ENCODE measurements around the gene DNAH2. TPM values are rescaled to one million over a fixed set of nuclear protein-coding genes. Genes with fewer than 3 reads are reported as not detected.

DNAH2 gene
- total RNA-seq, 1 donor from 2014 or later: 0.09 TPM

- Histone ChIP-seq H3K9ac (peak overlapping the region; percentile 98), H3K9me3 (ENCODE audit: low read depth) (no peaks in the 10 kb centered on the region), H3K4me1 (peaks cover 16% of the 10 kb centered on the region), H3K27ac (peak overlapping the region; percentile 100), H3K79me2 (ENCODE audit: low read depth) (peaks cover 88% of the 10 kb centered on the region), H3K4me2 (peak overlapping the region; percentile 87), H3K36me3 (no peaks in the 10 kb centered on the region), H4K20me1 (ENCODE audit: low read depth) (no peaks in the 10 kb centered on the region), H3K27me3 (no peaks in the 10 kb centered on the region), H3K4me3 (peak overlapping the region; percentile 75), H2AFZ (replicated peaks) (no peak overlapping the region), H3F3A (ENCODE audit: low read depth) (peaks cover 50% of the 10 kb centered on the region)
- H3K9me3 Mint-ChIP-seq: no peaks in the 10 kb centered on the region
- no peak for DNase-seq (ENCODE audit: low spot score)
- H3K27me3 Mint-ChIP-seq (ENCODE audit: insufficient read depth, low read depth): no peaks in the 10 kb centered on the region
- peaks cover 21% of the 10 kb centered on the region for H3K4me1 Mint-ChIP-seq
- peak overlapping the region; percentile 97 for H3K4me3 Mint-ChIP-seq
- H3K27ac Mint-ChIP-seq: peak overlapping the region; percentile 100
- TF ChIP-seq CTCF (IDR thresholded peaks at IDR 0.05): no peak
- TF ChIP-seq EZH2 (IDR thresholded peaks at IDR 0.05): no peak
- TF ChIP-seq EZH2phosphoT487 (IDR thresholded peaks at IDR 0.05): no peak
- H3K36me3 Mint-ChIP-seq: peaks cover 5% of the 10 kb centered on the region
These were observed 32.6 kb upstream of the DNAH2 start for GRCh38 chr17:7684851-7685532.

- peak overlapping the region; percentile 97 for H3K4me3 Mint-ChIP-seq
- Histone ChIP-seq H3K27me3 (no peaks in the 10 kb centered on the region), H3K4me2 (peak overlapping the region; percentile 87), H3K4me3 (peak overlapping the region; percentile 75), H4K20me1 (ENCODE audit: low read depth) (no peaks in the 10 kb centered on the region), H3K27ac (peak overlapping the region; percentile 100), H3K36me3 (no peaks in the 10 kb centered on the region), H2AFZ (replicated peaks) (peak overlapping the region; percentile 45), H3K4me1 (peaks cover 16% of the 10 kb centered on the region), H3F3A (ENCODE audit: low read depth) (peaks cover 50% of the 10 kb centered on the region), H3K9me3 (ENCODE audit: low read depth) (no peaks in the 10 kb centered on the region), H3K9ac (peak overlapping the region; percentile 98), H3K79me2 (ENCODE audit: low read depth) (peaks cover 86% of the 10 kb centered on the region)
- H3K9me3 Mint-ChIP-seq: no peaks in the 10 kb centered on the region
- H3K27me3 Mint-ChIP-seq (ENCODE audit: insufficient read depth, low read depth): no peaks in the 10 kb centered on the region
- H3K36me3 Mint-ChIP-seq: peaks cover 9% of the 10 kb centered on the region
- no peak for TF ChIP-seq EZH2phosphoT487 (IDR thresholded peaks at IDR 0.05)
- no peak for TF ChIP-seq EZH2 (IDR thresholded peaks at IDR 0.05)
- no peak for TF ChIP-seq CTCF (IDR thresholded peaks at IDR 0.05)
- H3K27ac Mint-ChIP-seq: peak overlapping the region; percentile 100
- DNase-seq (ENCODE audit: low spot score): peak; percentile 98
- peaks cover 25% of the 10 kb centered on the region for H3K4me1 Mint-ChIP-seq
These were observed 31.9 kb upstream of the DNAH2 start for GRCh38 chr17:7685533-7686221.

- peaks cover 50% of the 10 kb centered on the region for H3F3A ChIP-seq (ENCODE audit: low read depth)
- H3K9ac ChIP-seq: peak overlapping the region; percentile 98
- H3K4me3 ChIP-seq: peak overlapping the region; percentile 75
- H3K9me3 ChIP-seq (ENCODE audit: low read depth): no peaks in the 10 kb centered on the region
- H3K36me3 Mint-ChIP-seq: peaks cover 11% of the 10 kb centered on the region
- peak overlapping the region; percentile 97 for H3K4me3 Mint-ChIP-seq
- H3K4me1 ChIP-seq: peaks cover 16% of the 10 kb centered on the region
- H3K27me3 ChIP-seq: no peaks in the 10 kb centered on the region
- no peaks in the 10 kb centered on the region for H3K9me3 Mint-ChIP-seq
- H4K20me1 ChIP-seq (ENCODE audit: low read depth): no peaks in the 10 kb centered on the region
- no peaks in the 10 kb centered on the region for H3K27me3 Mint-ChIP-seq (ENCODE audit: insufficient read depth, low read depth)
- H3K4me2 ChIP-seq: peak overlapping the region; percentile 87
- peak; percentile 90 for DNase-seq (ENCODE audit: low spot score)
- H3K36me3 ChIP-seq: no peaks in the 10 kb centered on the region
- TF ChIP-seq EZH2 (IDR thresholded peaks at IDR 0.05): no peak
- TF ChIP-seq CTCF (IDR thresholded peaks at IDR 0.05): no peak
- TF ChIP-seq EZH2phosphoT487 (IDR thresholded peaks at IDR 0.05): no peak
- peaks cover 25% of the 10 kb centered on the region for H3K4me1 Mint-ChIP-seq
- peaks cover 78% of the 10 kb centered on the region for H3K79me2 ChIP-seq (ENCODE audit: low read depth)
- H3K27ac ChIP-seq: peak overlapping the region; percentile 100
- peak overlapping the region; percentile 100 for H3K27ac Mint-ChIP-seq
- peak overlapping the region; percentile 45 for H2AFZ ChIP-seq (replicated peaks)
These were observed 31.1 kb upstream of the DNAH2 start for GRCh38 chr17:7686222-7687071.

Data from neural progenitor cell (in vitro differentiated cells).